GM19351 (cell line): Measurements from ENCODE around the gene ADARB2.

ENCODE experiments used
- ATAC-seq: cut with Tn5 transposase; IDR thresholded peaks from one replicate; pipeline ENCODE4 v1.9.1; 2021; ENCODE audit warnings: mild to moderate bottlenecking, moderate library complexity; ENCODE audit not compliant: unreplicated experiment

The ADARB2 gene

DNA sequence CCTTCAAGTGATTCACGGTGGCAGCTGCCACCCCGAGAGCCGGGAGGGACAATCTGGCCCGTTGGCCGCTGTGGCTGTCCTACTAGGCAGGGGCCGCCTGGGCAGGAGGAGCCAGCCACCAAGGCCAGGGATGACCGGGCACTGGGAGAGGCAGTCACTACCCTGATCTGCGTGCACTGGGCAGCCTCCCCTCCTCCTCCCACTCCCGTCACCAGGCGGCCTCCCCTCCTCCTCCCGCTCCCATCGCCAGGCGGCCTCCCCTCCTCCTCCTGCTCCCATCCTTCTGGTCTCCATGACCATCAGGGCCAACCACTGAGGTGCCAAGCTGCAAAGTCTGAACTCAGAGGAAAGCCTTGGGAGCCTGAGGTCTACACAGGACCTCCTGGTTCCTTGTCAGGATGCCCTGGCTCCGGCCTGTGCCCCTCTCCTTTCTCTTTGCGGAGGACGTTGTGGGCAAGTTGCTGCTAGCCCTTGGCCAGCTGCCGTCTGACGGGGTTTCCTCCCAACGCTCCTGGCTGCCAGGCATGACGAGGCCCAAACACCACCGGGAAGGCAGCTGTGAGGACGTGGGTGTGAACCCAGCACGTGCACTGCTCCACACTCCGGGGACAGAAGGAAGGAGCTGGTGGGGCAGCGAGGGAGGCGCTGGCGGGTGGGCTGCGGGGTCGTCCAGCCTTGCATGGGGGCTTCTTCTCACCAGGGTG lies 550.0 kb downstream of the ADARB2 start:
- no peak for ATAC-seq

DNA sequence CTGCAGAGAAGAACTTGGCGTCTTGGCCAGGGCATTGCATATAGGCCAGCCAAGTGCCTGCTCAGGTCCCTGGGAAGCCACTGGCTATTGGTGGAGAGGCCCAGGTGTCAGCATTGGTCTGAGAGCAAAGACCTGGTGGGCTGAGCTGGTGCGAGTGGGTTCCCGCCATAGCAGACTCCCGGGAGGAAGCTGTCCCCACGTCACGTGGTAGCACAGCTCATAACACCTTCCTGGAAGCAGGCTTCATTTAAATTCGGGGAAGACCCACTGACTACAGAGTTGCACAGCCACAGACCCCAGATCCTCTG lies 550.7 kb downstream of the ADARB2 start:
- ATAC-seq: no peak

DNA sequence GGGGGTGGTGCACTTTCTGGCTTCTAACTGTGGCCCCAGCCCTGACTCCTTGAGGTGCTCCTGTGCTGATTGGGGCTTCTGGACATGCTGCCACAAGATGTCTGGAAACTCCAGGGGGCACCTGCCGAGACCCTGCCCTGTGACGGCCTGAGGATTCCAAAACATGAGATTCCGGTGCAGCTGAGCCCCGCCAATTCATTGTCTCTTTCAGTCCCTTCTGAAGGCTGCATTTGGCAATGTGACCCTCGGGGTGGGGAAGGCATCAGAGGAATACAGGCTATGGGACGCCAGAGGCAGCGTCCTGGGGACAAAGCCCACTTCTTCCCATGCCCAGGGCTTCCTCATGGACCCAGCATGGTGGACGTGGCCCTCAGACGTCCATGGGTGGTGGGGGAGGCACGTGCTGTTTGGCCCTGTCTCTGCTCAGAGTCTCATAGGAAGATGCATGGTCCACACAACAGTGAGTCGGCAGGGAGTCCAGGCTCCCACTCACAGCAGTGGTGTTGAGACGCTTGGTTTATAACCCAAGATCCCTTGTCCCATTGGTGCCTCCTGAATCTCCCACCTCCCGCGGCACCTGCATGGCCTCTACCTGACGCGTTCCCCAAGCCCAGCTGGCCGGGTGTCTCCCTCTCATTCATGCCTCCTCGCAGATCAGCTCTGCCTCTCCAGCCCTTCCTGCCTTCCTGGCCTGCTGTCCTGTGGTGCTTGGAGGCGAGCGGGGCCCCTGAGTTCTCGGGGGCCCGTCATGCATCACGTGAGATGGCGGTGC lies 551.2 kb downstream of the ADARB2 start:
- no peak for ATAC-seq

DNA sequence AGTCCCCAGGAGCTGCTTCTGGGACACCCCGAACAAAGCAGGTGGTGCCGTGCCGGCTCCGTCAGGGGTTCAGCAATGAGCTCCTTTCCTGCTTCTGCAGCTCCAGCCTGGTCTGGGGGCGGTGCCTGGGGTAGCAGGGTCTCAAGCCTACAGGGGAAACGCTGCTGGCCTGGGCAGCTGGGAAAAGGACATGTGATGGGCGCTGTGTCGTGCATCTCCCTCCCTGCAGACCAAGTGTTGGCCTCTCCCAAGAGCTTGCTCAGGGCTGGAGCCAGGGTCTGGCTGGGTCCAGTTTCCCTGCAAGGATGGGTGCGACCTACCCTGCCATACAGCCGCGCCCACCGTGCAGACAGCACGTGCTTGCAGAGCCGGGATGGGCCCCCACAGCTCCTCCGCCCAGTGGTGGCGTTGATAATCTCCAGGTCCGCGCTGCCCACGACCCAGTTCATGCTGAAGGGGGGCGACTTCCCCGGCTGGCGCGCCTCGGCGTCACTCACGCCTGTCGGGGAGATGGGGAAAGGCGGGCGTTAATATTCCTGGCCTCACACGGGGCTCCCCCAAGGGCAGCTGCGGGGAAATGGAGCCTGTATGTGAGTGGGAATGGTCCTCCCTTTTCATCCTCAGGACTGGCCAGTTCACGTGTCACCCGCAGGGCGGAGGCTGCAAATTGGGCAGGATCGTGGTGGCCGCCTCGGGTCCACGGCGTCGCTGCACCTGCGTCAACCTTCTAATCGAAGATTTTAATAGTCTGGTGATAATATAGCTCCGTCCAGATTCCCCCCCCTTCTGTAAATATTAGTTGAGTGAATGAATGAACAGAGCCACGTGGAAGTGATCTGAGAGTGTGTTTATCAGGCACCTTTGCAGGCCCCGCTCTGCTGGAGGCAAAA lies 552.5 kb downstream of the ADARB2 start:
- no peak for ATAC-seq

DNA sequence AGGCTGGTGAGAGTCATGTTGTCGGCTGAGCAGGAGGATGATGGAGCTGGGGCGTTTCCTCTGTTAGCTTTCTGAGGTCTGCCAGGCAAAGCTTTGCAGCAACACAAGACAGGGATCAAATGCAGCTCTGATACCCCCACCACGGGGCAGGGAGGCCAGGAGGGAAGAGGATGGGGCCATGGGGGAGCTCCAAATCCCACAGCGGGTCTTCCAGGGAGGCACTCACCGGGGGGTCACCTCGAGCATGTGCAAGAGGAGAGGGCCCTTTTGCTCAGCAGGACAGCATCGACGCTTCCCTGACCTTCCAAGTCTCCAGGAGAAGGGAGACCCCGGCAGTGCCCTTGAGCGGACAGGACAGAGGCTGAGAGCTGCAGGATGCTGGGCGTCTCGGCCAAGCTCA lies 553.6 kb downstream of the ADARB2 start:
- no peak for ATAC-seq

DNA sequence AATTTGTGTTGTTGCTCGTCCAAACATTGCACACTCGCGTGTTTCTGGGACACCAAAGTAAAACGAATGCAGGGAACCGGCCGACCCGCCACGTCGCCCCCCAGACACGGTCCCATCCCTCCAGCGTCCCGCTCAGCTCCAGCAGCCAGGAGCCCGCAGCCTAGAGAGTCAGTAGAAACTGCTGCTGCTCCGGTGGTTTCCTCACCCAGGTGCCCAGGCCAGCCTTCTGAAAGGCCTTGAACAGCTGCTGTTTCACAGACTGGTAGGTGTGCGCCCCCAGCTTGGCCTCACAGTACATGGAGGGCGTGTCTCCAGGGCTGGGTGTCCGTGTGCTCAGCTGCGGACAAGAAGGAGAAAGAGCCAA lies 554.3 kb downstream of the ADARB2 start:
- ATAC-seq: no peak

DNA sequence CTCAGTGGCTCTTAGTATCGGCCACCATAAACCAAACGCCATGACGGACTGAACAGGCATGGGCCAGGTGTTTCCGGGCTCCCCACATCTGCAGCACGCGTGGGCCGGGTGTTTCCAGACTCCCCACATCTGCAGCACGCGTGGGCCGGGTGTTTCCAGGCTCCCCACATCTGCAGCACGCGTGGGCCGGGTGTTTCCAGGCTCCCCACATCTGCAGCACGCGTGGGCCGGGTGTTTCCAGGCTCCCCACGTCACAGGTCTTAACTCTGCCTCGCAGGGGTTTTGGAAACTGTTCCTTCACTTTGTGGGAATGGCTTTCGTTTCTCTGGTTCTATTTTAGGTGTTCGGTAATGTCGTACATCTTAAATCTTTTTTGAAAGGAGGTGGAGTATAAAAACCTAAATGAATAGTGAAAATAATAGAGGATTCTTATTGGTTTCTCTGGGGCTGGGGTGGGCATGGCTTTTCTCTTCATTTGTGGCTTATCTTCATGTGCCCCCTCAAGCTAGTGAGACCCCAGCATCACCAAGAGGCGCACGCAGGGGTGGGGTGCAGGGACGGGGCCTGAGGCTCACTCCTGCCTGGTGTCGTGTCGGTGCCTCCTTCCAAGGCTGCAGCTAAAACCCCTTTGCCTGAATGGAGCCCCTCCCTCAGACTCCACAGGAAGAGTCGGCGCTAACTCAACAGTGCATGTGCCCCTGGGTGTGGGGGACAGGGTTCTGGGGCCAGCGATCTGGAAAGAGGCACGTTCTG lies 554.9 kb downstream of the ADARB2 start:
- ATAC-seq: no peak

DNA sequence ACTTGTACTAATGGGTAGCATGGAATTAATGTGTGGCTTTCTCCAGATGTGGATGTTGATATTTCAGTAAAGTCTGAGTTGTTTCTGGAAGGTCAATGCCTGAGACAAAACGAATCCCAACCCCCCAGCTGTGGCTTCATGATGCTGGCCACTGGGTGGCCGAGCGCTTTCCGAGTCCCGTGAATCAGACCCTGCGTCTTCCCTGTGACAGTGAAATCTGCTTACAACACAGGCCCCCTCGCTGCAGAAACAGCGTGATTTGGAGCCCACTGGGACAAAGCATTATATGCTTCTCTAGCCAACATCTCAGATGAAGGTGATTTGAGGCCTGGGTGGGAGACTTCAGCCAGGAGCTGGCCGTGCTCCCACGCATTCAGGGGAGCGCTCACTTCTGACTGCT lies 556.5 kb downstream of the ADARB2 start:
- no peak for ATAC-seq

DNA sequence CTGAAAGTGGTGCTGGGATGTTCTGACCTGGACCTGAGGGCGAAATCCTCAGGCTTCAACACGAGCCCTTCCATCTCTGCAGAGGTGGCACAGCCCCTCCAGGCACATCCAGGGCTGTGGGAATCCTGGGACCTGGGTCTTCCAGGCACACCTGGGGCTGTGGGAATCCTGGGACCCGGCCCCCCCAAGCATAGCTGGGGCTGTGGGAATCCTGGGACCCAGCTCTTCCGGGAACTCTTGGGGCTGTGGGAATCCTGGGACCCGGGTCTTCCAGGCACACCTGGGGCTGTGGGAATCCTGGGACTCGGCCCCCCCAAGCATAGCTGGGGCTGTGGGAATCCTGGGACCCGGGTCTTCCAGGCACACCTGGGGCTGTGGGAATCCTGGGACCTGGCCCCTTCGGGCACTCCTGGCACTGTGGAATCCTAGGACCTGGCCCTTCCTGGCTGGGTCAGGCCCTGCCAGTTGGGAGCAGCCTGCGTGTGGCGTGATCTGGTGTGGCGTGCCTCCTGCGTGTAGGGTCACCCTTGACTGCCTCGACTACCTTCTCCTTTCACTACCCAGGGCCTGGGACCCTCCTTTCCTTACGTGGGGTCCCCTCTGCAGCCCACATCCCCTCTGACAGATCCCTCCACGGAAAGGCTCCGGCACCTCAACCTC lies 557.1 kb downstream of the ADARB2 start:
- ATAC-seq: no peak

DNA sequence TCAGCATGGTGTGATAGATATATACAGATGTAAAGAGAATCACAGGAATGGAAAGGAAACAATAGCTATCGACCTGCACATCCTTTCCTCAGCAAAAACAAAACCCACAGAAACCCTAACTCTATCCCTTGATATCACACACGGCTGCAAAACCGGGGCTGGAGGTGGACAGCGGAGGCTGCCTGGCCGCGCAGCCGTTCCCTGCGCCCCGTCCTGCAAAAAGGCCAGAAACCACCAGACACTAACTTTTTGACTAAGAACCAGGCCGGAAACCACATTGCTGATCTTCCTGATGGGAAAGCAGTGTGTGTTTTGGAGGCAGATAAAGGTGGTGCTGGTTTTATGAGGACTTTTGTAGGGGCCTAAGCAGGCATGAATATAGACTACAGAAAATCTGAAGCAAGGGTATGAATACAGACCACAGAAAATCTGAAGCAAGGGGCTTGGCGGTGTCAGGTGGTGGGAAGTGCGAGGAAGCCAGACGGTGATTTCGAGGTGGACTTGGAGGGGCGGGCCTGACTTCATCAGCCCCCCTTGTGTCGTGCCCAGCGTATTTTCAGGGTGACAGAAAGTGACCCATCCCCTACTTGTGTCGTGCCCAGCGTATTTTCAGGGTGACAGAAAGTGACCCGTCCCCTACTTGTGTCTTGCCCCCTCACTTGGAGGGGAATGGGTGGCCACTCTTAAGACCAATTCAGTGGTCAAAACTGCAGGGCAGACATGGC lies 557.8 kb downstream of the ADARB2 start:
- no peak for ATAC-seq

DNA sequence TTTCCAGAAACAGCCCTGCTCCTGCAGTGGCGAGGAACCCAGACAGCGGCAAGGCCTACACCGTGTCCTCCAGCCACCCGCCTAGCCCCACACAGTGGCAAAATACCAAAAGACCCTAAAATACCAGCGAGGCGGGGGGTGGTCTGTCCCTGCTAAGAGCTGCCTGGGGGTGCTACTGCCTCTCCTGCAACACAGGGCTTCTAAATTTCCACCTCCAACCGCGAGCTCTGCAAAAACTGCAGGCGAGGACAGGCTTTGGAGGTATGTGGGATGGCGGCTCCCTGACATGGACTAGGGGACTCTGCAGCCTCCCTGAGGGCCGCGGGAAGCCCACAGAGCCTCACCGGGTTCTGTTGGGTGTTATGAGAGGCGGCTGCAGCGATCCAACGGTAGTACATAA lies 558.8 kb downstream of the ADARB2 start:
- no peak for ATAC-seq

DNA sequence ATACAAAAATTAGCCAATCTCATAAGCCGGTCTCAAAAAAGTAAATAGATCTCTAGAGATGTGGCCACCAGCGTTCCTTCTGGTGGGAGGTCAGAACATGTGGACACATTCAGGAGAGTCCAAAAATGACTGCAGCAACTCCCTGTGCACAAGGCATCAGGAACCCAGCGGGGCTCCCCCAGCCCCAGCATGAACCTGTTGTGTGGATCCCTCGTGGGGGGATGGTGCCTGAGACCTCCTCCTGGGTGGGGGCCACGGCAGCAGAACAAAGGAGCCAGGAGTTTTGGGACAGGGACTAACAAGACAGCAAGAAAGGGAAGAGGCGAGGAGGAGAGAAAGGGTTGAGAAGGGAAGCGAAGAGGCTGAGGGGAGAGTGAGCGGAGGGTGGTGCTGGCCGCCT lies 559.4 kb downstream of the ADARB2 start:
- ATAC-seq: no peak

DNA sequence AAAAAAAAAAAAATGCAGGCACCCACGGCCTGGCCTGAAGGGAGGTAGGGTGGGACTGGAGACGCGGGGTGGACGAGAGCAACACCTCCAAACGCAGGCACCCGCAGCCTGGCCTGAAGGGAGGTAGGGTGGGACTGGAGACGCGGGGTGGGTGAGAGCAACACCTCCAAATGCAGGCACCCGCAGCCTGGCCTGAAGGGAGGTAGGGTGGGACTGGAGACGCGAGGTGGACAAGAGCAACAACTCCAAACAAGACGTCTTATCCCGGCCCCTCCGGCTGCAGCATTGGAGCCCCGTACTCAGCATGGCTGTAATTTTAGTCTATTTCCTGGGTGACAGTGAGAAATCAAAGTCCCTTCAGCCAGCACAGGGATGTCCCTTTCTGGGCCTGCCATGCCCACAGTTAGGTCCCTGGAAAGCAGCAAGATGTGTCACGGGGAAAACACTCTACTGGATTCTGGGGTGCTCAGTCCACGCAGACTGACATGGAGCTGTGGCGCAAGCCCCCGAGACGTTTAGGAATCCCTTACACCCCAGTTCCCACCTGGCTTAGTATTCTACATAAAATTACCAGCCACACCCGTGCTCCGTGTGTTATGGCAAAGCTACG lies 561.3 kb downstream of the ADARB2 start:
- ATAC-seq: no peak

DNA sequence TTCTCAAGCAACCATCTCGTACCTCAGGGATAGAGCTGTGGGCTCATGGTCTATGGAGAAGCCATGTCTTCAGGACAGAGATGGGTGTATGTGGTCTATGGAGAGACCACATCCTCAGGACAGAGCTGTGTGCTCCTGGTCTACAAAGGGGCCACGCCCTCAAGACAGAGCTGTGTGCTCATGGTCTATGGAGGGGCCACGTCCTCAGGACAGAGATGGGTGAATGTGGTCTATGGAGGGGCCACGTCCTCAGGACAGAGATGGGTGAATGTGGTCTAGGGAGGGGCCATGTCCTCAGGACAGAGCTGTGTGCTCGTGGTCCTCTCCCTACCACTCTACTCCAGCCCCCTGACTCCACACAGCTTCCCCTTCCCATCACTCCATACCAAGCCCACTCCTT lies 563.3 kb downstream of the ADARB2 start:
- no peak for ATAC-seq

DNA sequence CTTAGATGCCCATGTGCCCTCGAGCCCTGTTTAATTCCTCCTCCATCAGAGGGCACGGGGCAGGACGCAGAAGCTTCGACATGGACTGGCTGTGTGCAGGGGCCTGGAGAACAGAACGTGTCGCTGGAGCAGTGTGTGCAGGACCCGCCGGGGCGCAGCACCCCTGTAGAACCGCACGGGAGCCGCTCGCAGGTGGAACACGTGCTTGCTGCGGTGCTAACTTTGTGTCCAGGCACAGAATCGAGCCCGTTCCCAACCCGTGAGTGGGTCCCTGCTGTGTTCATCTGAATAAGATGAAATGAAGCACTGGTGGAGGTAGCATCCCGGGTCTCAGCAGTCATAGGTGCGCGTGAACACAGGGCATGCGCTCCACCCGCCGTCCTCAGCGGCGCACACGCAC lies 564.2 kb downstream of the ADARB2 start:
- ATAC-seq: no peak

DNA sequence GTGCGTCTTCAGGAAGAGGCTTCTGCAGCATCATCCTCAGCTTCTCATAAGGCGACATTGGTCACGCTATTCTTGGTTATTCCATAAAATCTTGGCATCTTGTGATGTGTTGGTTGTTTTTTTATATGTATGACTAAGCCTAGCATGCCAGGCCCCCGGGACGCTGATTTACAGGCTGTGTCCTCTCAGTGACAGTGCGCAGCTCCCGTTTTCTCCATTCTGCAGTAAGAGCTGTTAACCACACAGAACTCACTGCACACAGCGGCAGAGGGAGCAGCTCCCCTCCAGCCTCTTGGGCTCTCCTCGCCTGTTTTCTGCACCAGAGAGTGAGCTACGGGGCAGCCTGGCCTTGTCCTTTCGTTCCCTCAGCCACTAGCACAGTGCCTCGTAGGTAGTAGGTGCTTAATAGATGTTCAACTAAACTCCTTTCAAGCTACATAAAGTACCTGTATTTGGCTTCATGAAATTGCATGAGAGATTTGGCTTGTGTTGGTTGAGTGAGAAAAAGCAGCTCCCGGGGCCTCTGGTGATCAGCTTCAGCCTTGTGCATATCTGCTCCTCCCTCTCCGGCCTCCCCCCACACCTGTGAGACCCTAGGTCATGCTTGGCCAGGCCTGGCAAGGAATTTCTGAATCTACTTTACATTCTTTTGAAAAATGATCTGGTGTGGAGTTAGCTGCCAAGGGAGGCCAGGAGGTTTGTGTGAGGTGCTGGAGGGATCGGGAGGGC lies 564.9 kb downstream of the ADARB2 start:
- no peak for ATAC-seq

DNA sequence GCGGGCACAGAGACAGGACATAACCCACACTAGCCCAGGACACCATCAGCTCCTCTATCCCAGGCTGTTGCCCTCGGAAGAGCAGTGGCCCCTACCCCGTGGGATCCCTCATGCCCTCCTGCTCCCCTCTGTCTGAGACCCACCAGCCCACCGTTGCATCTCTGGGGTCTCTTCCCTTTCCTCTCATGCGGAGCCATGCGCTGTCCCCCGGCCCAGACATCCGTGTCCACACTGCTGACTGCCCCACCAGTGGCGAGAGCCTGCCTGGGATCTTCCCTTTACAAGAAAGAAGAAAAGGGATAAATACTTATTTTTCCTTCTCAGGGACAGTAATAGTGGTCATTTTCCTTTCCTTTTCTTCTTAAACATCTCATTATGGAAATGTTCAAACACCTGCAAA lies 565.7 kb downstream of the ADARB2 start:
- no peak for ATAC-seq

DNA sequence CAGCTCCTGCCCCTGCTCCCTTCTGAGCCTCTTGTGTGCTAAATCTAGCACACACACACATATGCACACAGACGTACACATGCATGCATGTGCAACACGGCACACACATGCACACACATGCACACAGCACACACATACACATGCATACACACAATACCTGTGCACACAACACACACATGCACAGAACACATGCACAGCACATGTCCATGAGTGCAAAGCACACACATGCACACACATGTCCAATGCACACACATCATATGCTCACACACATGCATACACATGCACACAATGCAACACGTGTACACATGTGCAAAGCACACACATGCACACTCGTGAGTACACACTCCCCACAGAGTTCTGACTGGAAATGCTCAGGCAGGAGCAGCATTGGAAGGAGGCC lies 566.1 kb downstream of the ADARB2 start:
- ATAC-seq: no peak

DNA sequence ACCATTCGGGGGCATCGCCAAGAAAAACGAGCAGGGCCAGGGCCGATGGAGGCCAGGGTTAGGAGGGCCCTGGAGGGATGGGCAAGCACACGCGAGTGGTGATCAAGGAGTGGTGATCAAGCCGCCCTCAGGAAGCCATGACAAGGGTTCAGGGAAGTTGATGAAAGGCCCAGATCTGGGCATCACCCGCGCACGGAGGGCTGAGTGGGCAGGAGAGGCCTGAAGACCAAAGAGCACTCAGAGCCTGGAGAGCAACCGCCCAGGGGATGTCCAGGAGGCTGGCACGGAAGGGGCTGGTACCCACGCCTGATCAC lies 566.5 kb downstream of the ADARB2 start:
- ATAC-seq: no peak
